HepG2 (cell line): ENCODE results near the gene TBC1D24. TPM values are rescaled to one million over a fixed set of nuclear protein-coding genes. Genes with fewer than 3 reads are reported as not detected.

Experiments used
- ATAC-seq: fragments of 200-7000 bp; cut with Tn5 transposase; 3 replicates; pipeline ENCODE4 v1.9.1; 2020; ENCODE audit warnings: mild to moderate bottlenecking, moderate library complexity
- BruUV-seq: library from RNA; stranded (reverse); fragments of 400-500 nt; replicated peaks from 2 replicates; lab custom pipeline; 2021; lab: Mats Ljungman, UMichigan
- CTCF ChIA-PET: fragments of 300-600 bp; formaldehyde crosslinking; extraction: SDS; loops from one replicate; lab custom pipeline; 2021; ENCODE audit warnings: low total read pairs, inconsistent platforms, low intra/inter-chr PET ratio; lab: Yijun Ruan, JAX
- POLR2A ChIA-PET: fragments of 350-600 bp; sonication (Branson Sonifier 250); formaldehyde crosslinking; loops from one replicate; lab custom pipeline; 2020; ENCODE audit warnings: antibody characterized with exemption, inconsistent platforms; lab: Yijun Ruan, JAX
- DNase-seq: peaks from one replicate; pipeline ENCODE4 v3.0.0-alpha.2; 2015; ENCODE audit warnings: low spot score
- FAIRE-seq: peaks from 3 replicates; lab custom pipeline; 2011; peaks lifted over from hg19 to GRCh38; lab: Jason Lieb, UNC
- H2AFZ ChIP-seq: one replicate; pipeline ENCODE4 v1.6.1; 2011; ENCODE audit warnings: low read length, inconsistent platforms
- H3K27ac ChIP-seq: fragments of 300-600 bp; 3 replicates; pipeline ENCODE4 v1.8.0; 2011; ENCODE audit warnings: mixed run types, mild to moderate bottlenecking, mixed read lengths, low read length, inconsistent platforms; ENCODE audit not compliant: insufficient read depth; ENCODE audit errors: extremely low read length
- H3K27me3 ChIP-seq, 2 experiments: fragments of 200-600 bp in 1 of 2; 2 replicates in 1 of 2; 3 replicates in 1 of 2; pipeline versions ENCODE4 v1.6.0 to v1.8.0; 2011; ENCODE audit warnings: low read length in 2 of 2, mild to moderate bottlenecking in 2 of 2, moderate library complexity in 2 of 2, inconsistent platforms in 1 of 2; ENCODE audit not compliant: insufficient read depth in 2 of 2, control insufficient read depth in 1 of 2
- H3K36me3 ChIP-seq, 2 experiments: fragments of 200-600 bp in 1 of 2; replicated peaks in 1 of 2; 2 replicates in 1 of 2; 3 replicates in 1 of 2; pipeline versions ENCODE4 v1.5.1 to v1.8.0; 2011; ENCODE audit warnings: low read length in 2 of 2, inconsistent platforms in 1 of 2; ENCODE audit not compliant: insufficient read depth in 2 of 2, control insufficient read depth in 1 of 2
- H3K4me1 ChIP-seq: 2 replicates; pipeline ENCODE4 v1.5.1; 2012; ENCODE audit warnings: low read length, inconsistent platforms; ENCODE audit not compliant: insufficient read depth
- H3K4me2 ChIP-seq: 2 replicates; pipeline ENCODE4 v1.6.0; 2011; ENCODE audit warnings: low read depth, low read length, inconsistent platforms
- H3K4me3 ChIP-seq, 3 experiments: fragments of 200-600 bp in 1 of 3; sonication (generic), shearing (Covaris generic) in 1 of 3; replicated peaks in 1 of 3; 2 replicates each; pipeline ENCODE4 v1.5.1; 2011 to 2016; ENCODE audit warnings: low read length in 3 of 3, inconsistent platforms in 2 of 3, low read depth in 2 of 3, mild to moderate bottlenecking in 2 of 3, control low read depth in 1 of 3, mixed read lengths in 1 of 3; ENCODE audit not compliant: insufficient read depth in 1 of 3
- H3K79me2 ChIP-seq: one replicate; pipeline ENCODE4 v1.6.1; 2011; ENCODE audit warnings: low read length, inconsistent platforms; ENCODE audit not compliant: insufficient read depth
- H3K9ac ChIP-seq: 2 replicates; pipeline ENCODE4 v1.6.0; 2011; ENCODE audit warnings: mild to moderate bottlenecking, low read depth, low read length, inconsistent platforms; ENCODE audit not compliant: insufficient read depth
- H3K9me3 ChIP-seq: 2 replicates; pipeline ENCODE4 v1.5.1; 2012; ENCODE audit warnings: mild to moderate bottlenecking, low read length
- H4K20me1 ChIP-seq: 2 replicates; pipeline ENCODE4 v1.6.0; 2011; ENCODE audit warnings: inconsistent platforms, mild to moderate bottlenecking, low read length, moderate library complexity; ENCODE audit not compliant: insufficient read depth
- AGO2 ChIP-seq: fragments of 200-400 bp; formaldehyde crosslinking; optimal IDR thresholded peaks from 2 replicates; pipeline ENCODE3; 2017; ENCODE audit warnings: mild to moderate bottlenecking, low read depth, low read length, moderate library complexity
- KLF15 ChIP-seq: sonication (generic); formaldehyde crosslinking; IDR thresholded peaks from 2 replicates; pipeline ENCODE4 v1.8.1; 2023; ENCODE audit warnings: borderline replicate concordance, mild to moderate bottlenecking, inconsistent platforms, missing genetic modification reagents, mixed read lengths
- MLX ChIP-seq: IDR thresholded peaks from 2 replicates; pipeline ENCODE4 v1.6.1; 2016
- SETDB1 ChIP-seq: sonication (generic); formaldehyde crosslinking; IDR thresholded peaks from 2 replicates; pipeline ENCODE4 v1.5.1; 2020; ENCODE audit warnings: missing genetic modification reagents, mild to moderate bottlenecking, borderline replicate concordance
- ZNF331 ChIP-seq: sonication (generic); formaldehyde crosslinking; IDR thresholded peaks from 2 replicates; pipeline ENCODE4 v1.4.0; 2020; ENCODE audit warnings: missing genetic modification reagents
- ZNF441 ChIP-seq: sonication (generic); formaldehyde crosslinking; IDR thresholded peaks from 2 replicates; pipeline ENCODE4 v1.7.0; 2021; ENCODE audit warnings: missing genetic modification reagents, borderline replicate concordance
- WGBS: methylation state at CpG from one replicate; pipeline ENCODE4 v1.1.6; 2017; ENCODE audit warnings: low lambda C conversion rate; 5-methylcytosine and 5-hydroxymethylcytosine counted together
- in situ Hi-C: cut with HindIII; loops from 2 replicates; pipeline ENCODE4 v1.10.0; 2017; ENCODE audit warnings: low pct_unique_long_range_greater_than_20kb; ENCODE audit not compliant: extremely low pct_ligation_motif_present
- intact Hi-C: fragments of 100-400 bp; cut with micrococcal nuclease; formaldehyde crosslinking; loops from one replicate; pipeline ENCODE4 v1.10.0; 2022; ENCODE audit not compliant: unreplicated experiment
- polyA plus RNA-seq, 8 experiments: library from polyadenylated mRNA; depleted of rRNA in 3 of 8; stranded (reverse) in 7 of 8; unstranded in 1 of 8; fragments of >200 nt; fragmentation: Illumina TruSeq in 4 of 8; extraction: Trizol in 4 of 8; gene quantifications; 2 replicates each; pipeline versions ENCODE4 v1.2.1 to v1.2.3, GENCODE V29; 2011 to 2016; ENCODE audit warnings: low read depth in 4 of 8, missing spikeins in 1 of 8, mixed read lengths in 1 of 8; ENCODE audit not compliant: insufficient read depth in 1 of 8
- total RNA-seq, 5 experiments: library from RNA; depleted of rRNA; stranded (reverse); fragments of >200 nt; fragmentation: Illumina TruSeq; extraction: Trizol; gene quantifications; 2 replicates each; pipeline ENCODE4 v1.2.3, GENCODE V29; 2016; ENCODE audit warnings: low read depth in 1 of 5

TBC1D24 gene
- total and polyA plus RNA-seq, 2 of the 13 experiments (the other 11 are each of a cell fraction or from before 2014, with no cell fraction given) = 7.7 to 13.7 TPM

GRCh38 chr16:2462031-2462866 is 12.7 kb upstream of the TBC1D24 start (continued):
- TF ChIP-seq MLX = no peak
- TF ChIP-seq KLF15 (CRISPR knock-in tag) = no peak
- no peak for TF ChIP-seq SETDB1 (CRISPR knock-in tag)

- no peak overlapping the region for H2AFZ ChIP-seq
- no peak overlapping the region for H3K9ac ChIP-seq
- no peaks in the 10 kb centered on the region; a peak in 1 of 5 replicates for H3K36me3 ChIP-seq
- in situ Hi-C loops = no loop called here
- peak; percentile 46; the same call in 1 of the 2 replicates for TF ChIP-seq ZNF331 (CRISPR knock-in tag)
- TF ChIP-seq AGO2 = peak; percentile 50
- no peak for TF ChIP-seq ZNF441 (CRISPR knock-in tag)
- peaks cover 0 to 9% of the 10 kb centered on the region in 2 experiments; a peak in 3 of 5 replicates for H3K27me3 ChIP-seq
- H3K79me2 ChIP-seq = no peaks in the 10 kb centered on the region
- H3K9me3 ChIP-seq = no peaks in the 10 kb centered on the region
- CTCF ChIA-PET = no interaction called here
- 90% methylated on average over 2 of the region's 12 CpGs for WGBS
- H4K20me1 ChIP-seq = no peaks in the 10 kb centered on the region
- no TSS peak for BruUV-seq
- intact Hi-C loops = no loop called here
- DNase-seq = no peak
- ATAC-seq = no peak
- POLR2A ChIA-PET = no interaction called here
- no peak for FAIRE-seq
- H3K27ac ChIP-seq = no peak overlapping the region
- peaks cover 32% of the 10 kb centered on the region for H3K4me1 ChIP-seq
- H3K4me3 ChIP-seq = no peak overlapping the region
- H3K4me2 ChIP-seq = no peak overlapping the region
These were observed 10.6 kb upstream of the TBC1D24 start for GRCh38 chr16:2464333-2464732.
